Measurements from ENCODE around the gene GTF3C6.
"Not testable (repeated sequence)": the region's sequence is repeated elsewhere in the genome, so short reads cannot be mapped to it uniquely, and the experiment has no call there.

GTF3C6 gene

GRCh38 chr6:110958329-110959192 is at the start of gene GTF3C6:
Gene GTF3C6, plus strand, starts transcription at chr6:110958706. Its CDS starts 64 bp downstream, at chr6:110958770.
- DNase-seq = no peak

- no peak for DNase-seq
Measured at GRCh38 chr6:110930781-110931180, 27.7 kb upstream of the GTF3C6 start.

DNA sequence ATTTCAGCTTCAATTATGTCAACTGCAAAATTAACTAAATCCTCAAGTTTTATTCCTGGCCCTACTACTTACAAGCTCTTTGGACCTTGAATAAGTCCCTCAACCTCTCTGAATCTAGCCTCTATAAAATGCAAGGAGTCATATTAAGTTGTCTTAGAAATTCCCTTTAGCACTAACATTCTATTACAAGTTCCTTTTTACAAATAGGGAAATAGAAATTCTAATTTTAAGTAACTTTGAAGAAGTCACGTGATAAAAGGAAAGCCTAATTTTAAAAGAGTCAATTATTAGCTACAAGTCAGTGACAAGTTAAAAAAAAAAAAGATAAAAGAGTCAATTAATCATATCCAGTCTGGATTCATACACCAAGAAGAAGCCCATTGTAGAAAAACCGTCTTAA is 24.6 kb upstream of the GTF3C6 start:
- no peak for DNase-seq

GRCh38 chr6:110934381-110934898 is 24.1 kb upstream of the GTF3C6 start:
- DNase-seq = no peak

DNA sequence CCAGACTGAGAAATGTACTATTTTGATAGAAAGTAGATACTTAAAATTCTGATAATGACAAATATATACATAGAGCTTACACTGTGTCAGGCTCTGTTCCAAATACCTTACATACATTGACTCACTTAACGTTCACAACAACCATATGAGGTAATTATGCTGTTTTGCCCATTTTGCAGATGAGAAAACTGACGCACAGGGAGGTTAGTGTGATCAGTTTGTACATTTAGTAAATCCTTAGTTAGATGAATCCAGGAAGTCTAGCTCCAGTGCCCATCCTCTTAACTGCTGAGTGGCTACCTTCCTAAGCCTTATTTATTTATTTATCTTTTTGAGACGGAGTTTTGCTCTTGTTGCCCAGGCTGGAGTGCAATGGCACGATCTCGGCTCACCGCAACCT is 23.3 kb upstream of the GTF3C6 start:
- DNase-seq = no peak

GRCh38 chr6:110938171-110938570 is 20.3 kb upstream of the GTF3C6 start:
- DNase-seq = no peak

GRCh38 chr6:110939429-110940200 is 18.9 kb upstream of the GTF3C6 start:
- no peak for DNase-seq

GRCh38 chr6:110944681-110945151 is 13.8 kb upstream of the GTF3C6 start:
- no peak for DNase-seq

GRCh38 chr6:110946498-110946897 is 12.0 kb upstream of the GTF3C6 start:
- no peak for DNase-seq

GRCh38 chr6:110949679-110950285 is 8.7 kb upstream of the GTF3C6 start:
- DNase-seq = no peak

DNA sequence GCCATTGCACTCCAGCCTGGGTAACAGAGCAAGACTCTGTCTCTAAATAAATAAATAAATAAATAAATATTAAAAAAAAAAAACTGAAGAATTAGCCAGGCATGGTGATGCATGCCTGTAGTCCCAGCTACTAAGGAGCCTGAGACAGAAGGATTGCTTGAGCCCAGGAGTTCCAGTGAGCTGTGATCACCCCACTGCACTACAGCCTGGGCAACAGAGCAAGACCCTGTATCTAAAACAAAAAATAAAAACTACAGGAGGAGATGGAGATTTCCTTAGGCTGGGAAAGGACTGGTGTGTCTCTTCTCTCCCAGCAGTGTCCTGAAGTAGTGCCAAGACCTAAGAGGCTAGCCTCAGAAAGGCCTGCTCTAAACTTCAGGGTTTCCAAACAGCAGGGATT is 8.1 kb upstream of the GTF3C6 start:
- DNase-seq = no peak

GRCh38 chr6:110951008-110951407 is 7.5 kb upstream of the GTF3C6 start:
- no peak for DNase-seq

- no peak for DNase-seq
Measured at GRCh38 chr6:110951986-110952794, 6.3 kb upstream of the GTF3C6 start.

- no peak for DNase-seq
Measured at GRCh38 chr6:110953633-110954303, 4.7 kb upstream of the GTF3C6 start.

GRCh38 chr6:110960014-110960390 is 1.5 kb downstream of the GTF3C6 start:
- no peak for DNase-seq

DNA sequence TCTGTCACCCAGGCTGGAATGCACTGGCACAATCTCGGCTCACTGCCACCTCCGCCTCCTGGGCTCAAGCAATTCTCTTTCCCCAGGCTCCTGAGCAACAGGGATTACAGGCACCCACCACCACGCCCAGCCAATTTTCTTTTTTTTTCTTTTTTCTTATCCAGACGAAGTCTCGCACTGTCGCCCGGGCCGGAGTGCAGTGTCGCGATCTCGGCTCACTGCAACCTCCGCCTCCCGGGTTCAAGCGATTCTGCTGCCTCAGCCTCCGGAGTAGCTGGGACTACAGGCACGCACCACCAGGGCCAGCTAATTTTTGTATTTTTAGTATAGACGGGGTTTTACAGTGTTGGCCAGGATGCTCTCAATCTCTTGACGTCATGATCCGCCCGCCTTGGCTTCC is 4.1 kb downstream of the GTF3C6 start:
- not testable (repeated sequence) for DNase-seq

DNA sequence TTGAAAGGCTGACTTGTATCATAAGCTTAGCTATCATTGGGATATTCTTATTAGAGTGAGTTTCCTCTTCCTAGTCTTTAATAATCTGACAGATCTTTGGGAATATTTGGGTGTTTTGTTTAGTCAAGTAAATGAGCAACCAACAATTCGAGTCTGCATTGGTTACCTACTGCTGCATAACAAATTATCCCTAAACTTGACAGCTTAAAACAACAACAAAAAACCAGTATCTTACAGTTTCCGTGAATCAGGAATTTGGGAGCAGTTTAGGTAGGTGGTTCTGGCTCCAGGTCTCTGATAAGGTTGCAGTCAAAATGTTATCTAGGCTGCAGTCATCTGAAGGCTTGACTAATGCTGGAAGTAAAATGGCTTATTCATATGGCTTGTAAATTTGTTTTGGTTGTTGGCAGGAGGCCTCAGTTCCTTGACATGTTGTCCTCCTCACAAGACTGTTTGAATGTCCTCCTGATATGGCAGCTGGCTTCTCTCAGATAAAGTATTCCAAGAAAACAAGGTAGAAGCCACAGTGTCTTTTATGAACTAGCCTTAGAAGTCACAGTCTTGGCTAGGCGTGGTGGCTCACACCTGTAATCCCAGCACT is 7.2 kb downstream of the GTF3C6 start:
- no peak for DNase-seq

GRCh38 chr6:110968661-110969060 is 10.2 kb downstream of the GTF3C6 start:
- not testable (repeated sequence) for DNase-seq

DNA sequence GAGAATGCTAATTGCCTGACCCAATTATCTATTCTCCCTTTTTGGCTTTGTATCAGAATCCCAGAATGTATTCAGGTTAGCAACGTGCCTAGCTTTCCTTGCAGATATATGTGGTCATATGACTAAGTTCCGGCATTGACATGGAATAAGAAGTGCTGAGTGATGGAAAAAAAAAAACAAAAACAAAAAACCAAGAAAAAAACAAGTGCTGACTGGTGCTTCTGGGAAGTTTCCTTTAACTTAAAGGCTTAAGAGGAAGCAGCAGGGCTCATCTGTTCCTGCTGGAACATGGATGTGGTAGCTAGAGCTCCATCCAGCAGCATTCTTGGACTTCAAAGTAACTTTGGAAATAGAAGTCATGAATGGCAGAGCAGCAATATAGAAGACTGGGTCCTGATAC is 13.0 kb downstream of the GTF3C6 start:
- DNase-seq = no peak

- DNase-seq = no peak
Measured at GRCh38 chr6:110976575-110976974, 18.1 kb downstream of the GTF3C6 start.

- no peak for DNase-seq
Measured at GRCh38 chr6:110979565-110980101, 21.1 kb downstream of the GTF3C6 start.
